Duodenal mucosa (tissue), 2 donors: ENCODE results near the gene FRMD5.
"Not testable (repeated sequence)": the region's sequence is repeated elsewhere in the genome, so short reads cannot be mapped to it uniquely, and the experiment has no call there.

Experiments
- H3K27ac ChIP-seq: one replicate; pipeline ENCODE4 v1.7.0; 2013; ENCODE audit warnings: low read depth, low read length
- H3K27me3 ChIP-seq, 2 donors: one replicate each; pipeline ENCODE4 v1.7.0; 2013; ENCODE audit warnings: low read length in 2 of 2, control low read depth in 1 of 2; ENCODE audit not compliant: insufficient read depth in 2 of 2, control insufficient read depth in 1 of 2
- H3K36me3 ChIP-seq, 2 donors: one replicate each; pipeline ENCODE4 v1.7.0; 2013; ENCODE audit warnings: low read length in 2 of 2, control low read depth in 1 of 2; ENCODE audit not compliant: insufficient read depth in 2 of 2, control insufficient read depth in 1 of 2
- H3K4me1 ChIP-seq, 2 donors: one replicate each; pipeline ENCODE4 v1.7.0; 2013; ENCODE audit warnings: low read length in 2 of 2, control low read depth in 1 of 2; ENCODE audit not compliant: insufficient read depth in 2 of 2, control insufficient read depth in 1 of 2
- H3K4me3 ChIP-seq, 2 donors: one replicate each; pipeline ENCODE4 v1.7.0; 2013; ENCODE audit warnings: low read length in 2 of 2, low read depth in 1 of 2
- H3K9ac ChIP-seq, 2 donors: one replicate each; pipeline ENCODE4 v1.7.0; 2013; ENCODE audit warnings: low read length in 2 of 2, low read depth in 1 of 2
- H3K9me3 ChIP-seq, 2 donors: one replicate each; pipeline ENCODE4 v1.7.0; 2013; ENCODE audit warnings: low read length in 2 of 2, control low read depth in 1 of 2; ENCODE audit not compliant: control insufficient read depth in 1 of 2

The FRMD5 gene

GRCh38 chr15:43826508-43827341 lies 368.3 kb downstream of the FRMD5 start, which contains the start of gene WDR76:
WDR76 (plus strand) TSS chr15:43827002; CDS start chr15:43827033, 31 bp downstream.
- H3K36me3 ChIP-seq: no peaks in the 10 kb centered on the region
- peaks cover 22 to 26% of the 10 kb centered on the region in 2 donors for H3K4me1 ChIP-seq
- peak within 1 kb of the TSS; percentile 13 for H3K27ac ChIP-seq
- H3K27me3 ChIP-seq: no peaks in the 10 kb centered on the region
- H3K9me3 ChIP-seq: no peaks in the 10 kb centered on the region
- H3K4me3 ChIP-seq: peak within 1 kb of the TSS; percentile 71 to 74
- peak within 1 kb of the TSS; percentile 54 to 77 for H3K9ac ChIP-seq

- Histone ChIP-seq H3K4me3 (peak overlapping the region; percentile 71 to 74), H3K4me1 (peaks cover 26% of the 10 kb centered on the region in 2 donors)
Observed at GRCh38 chr15:43826029-43826507, 369.0 kb downstream of the FRMD5 start.

GRCh38 chr15:43825305-43825704 lies 369.8 kb downstream of the FRMD5 start:
- H3K9me3 ChIP-seq, H3K27me3 ChIP-seq, H3K9ac ChIP-seq, H3K4me3 ChIP-seq, H3K36me3 ChIP-seq, H3K27ac ChIP-seq: not testable (repeated sequence)
- H3K4me1 ChIP-seq: peaks cover 26% of the 10 kb centered on the region in 2 donors

More at GRCh38 chr15:43826029-43826507, 369.0 kb downstream of the FRMD5 start:
- no peak overlapping the region for H3K27ac ChIP-seq
- no peaks in the 10 kb centered on the region for H3K27me3 ChIP-seq
- no peaks in the 10 kb centered on the region for H3K36me3 ChIP-seq
- H3K9me3 ChIP-seq: no peaks in the 10 kb centered on the region
- no peak overlapping the region for H3K9ac ChIP-seq

GRCh38 chr15:43824302-43825246 lies 370.5 kb downstream of the FRMD5 start, which contains the start of gene MFAP1:
MFAP1 (minus strand) TSS chr15:43824690; CDS start chr15:43824569, 121 bp downstream.
- no peaks in the 10 kb centered on the region for H3K9me3 ChIP-seq
- no peaks in the 10 kb centered on the region for H3K27me3 ChIP-seq
- H3K36me3 ChIP-seq: peaks cover 0 to 3% of the 10 kb centered on the region in 2 donors
- H3K4me3 ChIP-seq: peak within 1 kb of the TSS; percentile 90 to 95
- H3K27ac ChIP-seq: peak within 1 kb of the TSS; percentile 81
- peaks cover 26% of the 10 kb centered on the region in 2 donors for H3K4me1 ChIP-seq
- peak within 1 kb of the TSS; percentile 63 to 99 for H3K9ac ChIP-seq

DNA sequence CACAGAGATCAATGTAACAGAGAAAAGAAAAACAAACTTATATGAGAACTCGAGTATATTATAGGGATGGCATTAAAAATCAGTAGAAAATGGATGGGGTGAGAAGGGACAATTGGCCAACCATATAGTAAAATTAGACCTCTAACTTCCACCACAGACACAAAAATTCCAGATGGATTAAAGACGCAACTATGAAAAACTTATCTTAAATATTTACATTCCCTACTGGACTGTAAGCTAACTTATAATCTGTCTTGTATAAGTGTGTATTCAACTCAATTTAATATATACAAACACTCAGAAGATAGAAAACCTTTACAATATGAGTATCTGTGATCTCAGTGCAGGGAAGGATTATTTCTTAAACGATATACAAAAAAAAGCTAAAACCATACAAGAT lies 373.6 kb downstream of the FRMD5 start:
- Histone ChIP-seq H3K27ac (no peak overlapping the region), H3K36me3 (peaks cover 13 to 15% of the 10 kb centered on the region in 2 donors), H3K4me1 (peaks cover 13 to 19% of the 10 kb centered on the region in 2 donors), H3K27me3 (no peaks in the 10 kb centered on the region), H3K9me3 (no peaks in the 10 kb centered on the region), H3K9ac (no peak overlapping the region), H3K4me3 (no peak overlapping the region)
